Activated CD8-positive, alpha-beta T cell treated with anti-CD3 and anti-CD28 coated beads for 36 hours (primary cell): ENCODE measurements around the gene COL21A1. TPM values are rescaled to one million over a fixed set of nuclear protein-coding genes. Genes with fewer than 3 reads are reported as not detected.

Experiments
- ATAC-seq: fragments of 200-7000 bp; cut with Tn5 transposase; one replicate; pipeline ENCODE4 v1.10.0; 2021; ENCODE audit warnings: mild to moderate bottlenecking, moderate library complexity
- CTCF ChIA-PET: fragments of 350-600 bp; sonication (Branson Sonifier 250); formaldehyde crosslinking; loops from one replicate; lab custom pipeline; 2021; ENCODE audit warnings: antibody characterized with exemption; lab: Charles Lee
- POLR2A ChIA-PET: fragments of 350-600 bp; sonication (Branson Sonifier 250); formaldehyde crosslinking; loops from one replicate; lab custom pipeline; 2021; ENCODE audit warnings: antibody characterized with exemption; lab: Charles Lee
- DNase-seq: peaks from one replicate; pipeline ENCODE4 v3.0.0-alpha.2; 2020
- H3K27ac Mint-ChIP-seq: one replicate; pipeline ENCODE4 v1.8.0; 2021; ENCODE audit warnings: mild to moderate bottlenecking, mixed read lengths
- H3K27me3 Mint-ChIP-seq: one replicate; pipeline ENCODE4 v1.8.0; 2021; ENCODE audit warnings: mixed read lengths
- H3K36me3 Mint-ChIP-seq: one replicate; pipeline ENCODE4 v1.8.0; 2021; ENCODE audit warnings: low read depth, mixed read lengths
- H3K4me1 Mint-ChIP-seq: one replicate; pipeline ENCODE4 v1.8.0; 2021; ENCODE audit warnings: low read depth, mixed read lengths
- H3K4me3 Mint-ChIP-seq: one replicate; pipeline ENCODE4 v1.8.0; 2021; ENCODE audit warnings: mild to moderate bottlenecking, moderate library complexity, mixed read lengths
- H3K9me3 Mint-ChIP-seq: one replicate; pipeline ENCODE4 v1.8.0; 2021; ENCODE audit warnings: mixed read lengths
- intact Hi-C: fragments of 100-400 bp; cut with micrococcal nuclease; formaldehyde crosslinking; loops from one replicate; pipeline ENCODE4 v1.10.0; 2022
- total RNA-seq, 2 experiments: library from RNA; stranded (reverse); gene quantifications; one replicate each; pipeline ENCODE4 v1.2.3, GENCODE V29; 2021
- TF ChIP-seq, protein P1 (sequence below): fragments of 200-600 bp; IDR thresholded peaks from one replicate; pipeline ENCODE4 v1.8.0; 2022; ENCODE audit warnings: antibody characterized with exemption, mild to moderate bottlenecking

Gene COL21A1
- total RNA-seq, 2 experiments from 2014 or later = not detected

GRCh38 chr6:56259234-56260077 lies 12.1 kb upstream of the COL21A1 start:
- H3K27me3 Mint-ChIP-seq = no peaks in the 10 kb centered on the region
- H3K27ac Mint-ChIP-seq = no peak overlapping the region
- H3K4me3 Mint-ChIP-seq = no peak overlapping the region
- ATAC-seq = no peak
- TF ChIP-seq, protein P1, sequence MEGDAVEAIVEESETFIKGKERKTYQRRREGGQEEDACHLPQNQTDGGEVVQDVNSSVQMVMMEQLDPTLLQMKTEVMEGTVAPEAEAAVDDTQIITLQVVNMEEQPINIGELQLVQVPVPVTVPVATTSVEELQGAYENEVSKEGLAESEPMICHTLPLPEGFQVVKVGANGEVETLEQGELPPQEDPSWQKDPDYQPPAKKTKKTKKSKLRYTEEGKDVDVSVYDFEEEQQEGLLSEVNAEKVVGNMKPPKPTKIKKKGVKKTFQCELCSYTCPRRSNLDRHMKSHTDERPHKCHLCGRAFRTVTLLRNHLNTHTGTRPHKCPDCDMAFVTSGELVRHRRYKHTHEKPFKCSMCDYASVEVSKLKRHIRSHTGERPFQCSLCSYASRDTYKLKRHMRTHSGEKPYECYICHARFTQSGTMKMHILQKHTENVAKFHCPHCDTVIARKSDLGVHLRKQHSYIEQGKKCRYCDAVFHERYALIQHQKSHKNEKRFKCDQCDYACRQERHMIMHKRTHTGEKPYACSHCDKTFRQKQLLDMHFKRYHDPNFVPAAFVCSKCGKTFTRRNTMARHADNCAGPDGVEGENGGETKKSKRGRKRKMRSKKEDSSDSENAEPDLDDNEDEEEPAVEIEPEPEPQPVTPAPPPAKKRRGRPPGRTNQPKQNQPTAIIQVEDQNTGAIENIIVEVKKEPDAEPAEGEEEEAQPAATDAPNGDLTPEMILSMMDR = no peak
- no peak for DNase-seq
- H3K4me1 Mint-ChIP-seq = no peaks in the 10 kb centered on the region
- H3K36me3 Mint-ChIP-seq = no peaks in the 10 kb centered on the region
- peaks cover 2% of the 10 kb centered on the region for H3K9me3 Mint-ChIP-seq
- intact Hi-C loops = no loop called here
- CTCF ChIA-PET = interaction anchor here (0.9 kb wide), 1 partner anchor 20 kb away, joined by 3 read pairs; no protein-coding TSS in a partner anchor
- POLR2A ChIA-PET = no interaction called here

DNA sequence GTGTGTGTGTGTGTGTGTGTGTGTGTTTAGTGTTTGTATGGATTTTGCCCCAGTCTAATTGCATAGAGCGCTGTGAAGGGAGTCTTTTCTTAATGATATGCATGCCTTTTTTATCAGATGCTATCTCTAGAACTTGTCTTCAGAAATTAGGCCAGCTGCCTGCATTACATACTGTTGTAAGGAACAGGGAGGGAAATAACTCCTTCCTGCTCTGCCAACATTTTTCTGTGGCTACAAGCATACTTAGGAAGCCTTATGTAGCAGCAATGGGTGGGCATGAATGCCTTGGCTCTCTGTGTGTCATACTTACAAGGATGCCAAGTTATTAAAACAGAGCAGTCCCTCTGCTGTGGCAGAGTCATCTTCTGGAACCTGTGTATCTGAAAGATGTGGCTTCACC lies 8.0 kb upstream of the COL21A1 start:
- TF ChIP-seq, protein P1 = no peak
- ChIA-PET POLR2A (no interaction called here), CTCF (no interaction called here)
- Mint-ChIP-seq H3K9me3 (peaks cover 2% of the 10 kb centered on the region), H3K36me3 (no peaks in the 10 kb centered on the region), H3K27ac (no peak overlapping the region), H3K4me3 (no peak overlapping the region), H3K27me3 (no peaks in the 10 kb centered on the region), H3K4me1 (no peaks in the 10 kb centered on the region)
- intact Hi-C loops = no loop called here
- no peak for DNase-seq
- ATAC-seq = no peak

DNA sequence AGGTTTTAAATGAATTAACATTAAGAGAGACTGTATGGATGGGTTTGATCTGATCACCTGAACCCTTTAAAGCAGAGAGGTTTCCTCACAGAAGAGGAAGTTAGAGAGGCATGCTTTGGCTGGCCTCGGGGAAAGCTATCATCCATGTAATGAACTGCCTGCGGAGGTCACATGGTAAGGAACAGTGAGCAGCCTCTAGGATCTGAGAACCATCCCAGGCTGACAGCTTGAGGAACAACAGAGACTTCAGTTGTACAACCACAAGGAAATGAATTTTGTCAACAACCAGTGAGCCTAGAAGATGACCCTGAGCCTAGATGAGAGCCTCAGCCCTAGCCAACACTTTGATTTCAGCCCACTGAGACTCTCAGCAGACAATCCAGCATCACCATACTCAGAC lies 2.9 kb upstream of the COL21A1 start:
- Mint-ChIP-seq H3K4me3 (no peak overlapping the region), H3K27me3 (peaks cover 9% of the 10 kb centered on the region), H3K9me3 (no peaks in the 10 kb centered on the region), H3K36me3 (no peaks in the 10 kb centered on the region), H3K27ac (no peak overlapping the region), H3K4me1 (no peaks in the 10 kb centered on the region)
- TF ChIP-seq, protein P1 = no peak
- ATAC-seq (no peak), DNase-seq (no peak)
- ChIA-PET CTCF (no interaction called here), POLR2A (no interaction called here)
- intact Hi-C loops = no loop called here

DNA sequence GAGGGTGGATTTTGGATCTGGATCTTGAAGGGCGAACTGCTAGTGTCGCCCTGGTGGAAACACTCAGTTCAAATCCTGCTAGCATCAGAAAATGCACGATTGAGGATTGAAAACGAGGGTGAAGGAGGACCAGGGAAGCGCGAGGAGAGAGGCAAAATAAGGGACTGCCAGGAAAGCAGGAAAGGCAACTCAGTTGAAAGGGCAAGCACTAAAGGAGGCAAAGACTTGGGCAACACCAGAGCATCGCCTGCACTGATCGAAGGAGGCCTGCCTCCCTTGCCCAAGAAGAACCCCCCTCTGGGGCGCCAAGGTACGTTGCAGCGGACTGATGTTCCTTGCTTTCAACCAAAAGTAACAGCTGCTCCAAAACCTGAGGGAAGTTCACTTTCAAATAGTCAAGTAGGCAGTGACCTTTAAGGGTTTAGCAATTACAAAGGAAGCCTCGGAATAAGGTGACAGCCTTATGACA lies 308 bp upstream of the COL21A1 start:
- POLR2A ChIA-PET = no interaction called here
- H3K9me3 Mint-ChIP-seq = no peaks in the 10 kb centered on the region
- DNase-seq = no peak
- TF ChIP-seq, protein P1 = no peak
- no peak overlapping the region for H3K4me3 Mint-ChIP-seq
- no peak for ATAC-seq
- no peaks in the 10 kb centered on the region for H3K36me3 Mint-ChIP-seq
- CTCF ChIA-PET = no interaction called here
- H3K27me3 Mint-ChIP-seq = peaks cover 9% of the 10 kb centered on the region
- intact Hi-C loops = loop anchor here (10.0 kb wide), 1 partner anchor 63 kb away; no protein-coding TSS in a partner anchor
- H3K4me1 Mint-ChIP-seq = no peaks in the 10 kb centered on the region
- no peak overlapping the region for H3K27ac Mint-ChIP-seq

GRCh38 chr6:56246541-56246880 lies 869 bp downstream of the COL21A1 start:
- ChIA-PET POLR2A (no interaction called here), CTCF (no interaction called here)
- intact Hi-C loops = loop anchor here (10.0 kb wide), 1 partner anchor 62 kb away; no protein-coding TSS in a partner anchor
- TF ChIP-seq, protein P1 = no peak
- Mint-ChIP-seq H3K4me1 (no peaks in the 10 kb centered on the region), H3K9me3 (no peaks in the 10 kb centered on the region), H3K4me3 (no peak overlapping the region), H3K27ac (no peak overlapping the region), H3K36me3 (no peaks in the 10 kb centered on the region), H3K27me3 (peaks cover 9% of the 10 kb centered on the region)
- DNase-seq = no peak
- no peak for ATAC-seq
